T follicular helper cell (primary cell): ENCODE data around the gene FGD6.
A peak's percentile ranks its signal among the peaks of the same experiment; 100 is the strongest.
"Not testable (repeated sequence)": the region's sequence is repeated elsewhere in the genome, so short reads cannot be mapped to it uniquely, and the experiment has no call there.

ENCODE experiments used
- DNase-seq: peaks from one replicate; pipeline ENCODE4 v3.0.0-alpha.2; 2020; ENCODE audit warnings: low read depth
- total RNA-seq, 2 experiments: gene quantifications; one replicate each; lab custom pipeline; 2026; lab: John Stamatoyannopoulos, UW

Gene FGD6
- total RNA-seq = 1.3 to 1.4 reads per million in 2 experiments

GRCh38 chr12:95217377-95218149 is at the start of gene FGD6, which contains the start of gene VEZT:
Gene FGD6 (minus strand): TSS chr12:95217467. CDS start chr12:95217240, 227 bp downstream.
Gene VEZT (plus strand): TSS chr12:95217807. CDS start chr12:95217851, 44 bp downstream.
- peak; percentile 97 for DNase-seq

- DNase-seq = no peak
Observed at GRCh38 chr12:95266254-95266653, 49.0 kb upstream of the FGD6 start.

GRCh38 chr12:95265765-95266164 is 48.5 kb upstream of the FGD6 start:
- DNase-seq = no peak

- no peak for DNase-seq
Observed at GRCh38 chr12:95262808-95263207, 45.5 kb upstream of the FGD6 start.

- DNase-seq = no peak
Observed at GRCh38 chr12:95261109-95261508, 43.8 kb upstream of the FGD6 start.

GRCh38 chr12:95259368-95259767 is 42.1 kb upstream of the FGD6 start:
- DNase-seq = no peak

GRCh38 chr12:95258803-95259202 is 41.5 kb upstream of the FGD6 start:
- DNase-seq = no peak

GRCh38 chr12:95258151-95258550 is 40.9 kb upstream of the FGD6 start:
- DNase-seq = no peak

- no peak for DNase-seq
Observed at GRCh38 chr12:95257541-95257940, 40.3 kb upstream of the FGD6 start.

- DNase-seq = no peak
Observed at GRCh38 chr12:95253386-95253785, 36.1 kb upstream of the FGD6 start.

- DNase-seq = no peak
Observed at GRCh38 chr12:95248604-95249360, 31.5 kb upstream of the FGD6 start.

GRCh38 chr12:95248095-95248494 is 30.8 kb upstream of the FGD6 start:
- no peak for DNase-seq

GRCh38 chr12:95244350-95244749 is 27.1 kb upstream of the FGD6 start:
- DNase-seq = no peak

- DNase-seq = no peak
Observed at GRCh38 chr12:95243497-95244183, 26.4 kb upstream of the FGD6 start.

GRCh38 chr12:95241761-95242506 is 24.7 kb upstream of the FGD6 start:
- DNase-seq = no peak

- DNase-seq = not testable (repeated sequence)
Observed at GRCh38 chr12:95241138-95241537, 23.9 kb upstream of the FGD6 start.

- DNase-seq = no peak
Observed at GRCh38 chr12:95240556-95240955, 23.3 kb upstream of the FGD6 start.

GRCh38 chr12:95239835-95240234 is 22.6 kb upstream of the FGD6 start:
- DNase-seq = not testable (repeated sequence)

GRCh38 chr12:95239216-95239615 is 21.9 kb upstream of the FGD6 start:
- DNase-seq = no peak

- no peak for DNase-seq
Observed at GRCh38 chr12:95238150-95238549, 20.9 kb upstream of the FGD6 start.

GRCh38 chr12:95237315-95237714 is 20.0 kb upstream of the FGD6 start:
- DNase-seq = no peak

GRCh38 chr12:95235621-95236020 is 18.4 kb upstream of the FGD6 start:
- not testable (repeated sequence) for DNase-seq
